ENCODE data around the gene GMFB. TPM values are rescaled to one million over a fixed set of nuclear protein-coding genes. Genes with fewer than 3 reads are reported as not detected.
"Not testable (repeated sequence)": the region's sequence is repeated elsewhere in the genome, so short reads cannot be mapped to it uniquely, and the experiment has no call there.

GMFB gene
- total RNA-seq, 3 donors from 2014 or later, result 55.7 to 74.4 (median 57.5) TPM

DNA sequence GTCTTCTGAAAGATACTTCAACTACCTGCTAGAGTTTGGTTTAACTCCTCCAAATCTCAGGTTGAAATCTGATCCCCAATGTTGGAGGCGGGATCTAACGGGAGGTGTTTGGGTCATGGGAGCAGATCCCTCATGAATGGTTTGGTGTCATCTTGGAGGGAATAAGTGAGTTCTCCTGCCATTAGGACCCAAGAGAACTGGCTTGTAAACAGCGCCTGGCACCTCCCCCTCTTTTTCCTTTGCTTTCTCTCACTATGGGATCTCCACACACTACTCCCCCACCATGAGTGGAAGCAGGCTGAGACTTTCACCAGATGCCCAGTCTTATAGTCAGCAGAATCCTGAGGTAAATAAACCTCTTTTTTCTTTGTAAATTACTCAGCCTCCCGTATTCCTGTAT lies 50.1 kb downstream of the GMFB start:
- Histone ChIP-seq H3K4me1 (ENCODE audit: low read depth) (peaks cover 14% of the 10 kb centered on the region), H3K4me3 (no peak overlapping the region), H3K9me3 (no peaks in the 10 kb centered on the region), H3K36me3 (ENCODE audit: low read depth) (no peaks in the 10 kb centered on the region)
- intact Hi-C loops (cut with DNase I, micrococcal nuclease), result no loop called here
- TF ChIP-seq CTCF (IDR thresholded peaks at IDR 0.05), result no peak
- no peak for ATAC-seq
- DNase-seq, result no peak

- ATAC-seq; intact Hi-C loops (cut with DNase I, micrococcal nuclease); DNase-seq; H3K9me3 ChIP-seq; H3K36me3 ChIP-seq (ENCODE audit: low read depth); H3K4me3 ChIP-seq: not testable (repeated sequence)
- H3K4me1 ChIP-seq (ENCODE audit: low read depth), result peaks cover 14% of the 10 kb centered on the region
Observed at GRCh38 chr14:54437954-54438353, 50.8 kb downstream of the GMFB start.

DNA sequence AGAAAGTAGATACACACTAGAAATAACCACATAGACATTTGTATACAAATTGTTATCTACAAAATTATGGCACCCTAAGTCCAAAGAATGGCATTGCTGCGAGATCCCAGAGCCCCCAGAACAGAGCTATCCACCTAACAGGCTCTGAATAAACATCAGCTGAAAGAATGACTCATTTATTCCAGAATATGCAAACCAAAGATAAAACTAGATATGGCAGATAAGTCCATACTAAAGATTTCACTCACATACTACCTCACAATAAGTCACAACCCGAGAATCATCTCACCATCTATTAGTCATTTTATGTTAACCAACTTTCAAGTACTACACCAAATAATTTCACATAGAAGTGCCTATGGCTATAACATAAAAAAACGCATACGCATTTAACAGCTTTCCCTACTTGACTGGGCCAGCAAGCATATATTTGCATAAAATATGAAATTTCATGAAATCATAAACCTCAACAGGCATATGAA lies 53.2 kb downstream of the GMFB start:
- H3K36me3 ChIP-seq (ENCODE audit: low read depth), result no peaks in the 10 kb centered on the region
- H3K4me3 ChIP-seq, result no peak overlapping the region
- peaks cover 6% of the 10 kb centered on the region for H3K4me1 ChIP-seq (ENCODE audit: low read depth)
- ATAC-seq, result no peak
- no peak for DNase-seq
- intact Hi-C loops (cut with DNase I, micrococcal nuclease), result no loop called here
- TF ChIP-seq CTCF (IDR thresholded peaks at IDR 0.05), result no peak
- no peaks in the 10 kb centered on the region for H3K9me3 ChIP-seq

- ATAC-seq (no peak), DNase-seq (no peak)
- Histone ChIP-seq H3K4me1 (ENCODE audit: low read depth) (peaks cover 12% of the 10 kb centered on the region), H3K4me3 (no peak overlapping the region), H3K36me3 (ENCODE audit: low read depth) (no peaks in the 10 kb centered on the region), H3K9me3 (no peaks in the 10 kb centered on the region)
- intact Hi-C loops (cut with DNase I, micrococcal nuclease), result no loop called here
- TF ChIP-seq CTCF (IDR thresholded peaks at IDR 0.05), result no peak
Observed at GRCh38 chr14:54428527-54428926, 60.3 kb downstream of the GMFB start.

GRCh38 chr14:54427871-54428270 lies 60.9 kb downstream of the GMFB start:
- H3K4me1 ChIP-seq (ENCODE audit: low read depth), result peaks cover 12% of the 10 kb centered on the region
- no peak for TF ChIP-seq CTCF (IDR thresholded peaks at IDR 0.05)
- ATAC-seq, result no peak
- intact Hi-C loops (cut with DNase I, micrococcal nuclease), result no loop called here
- no peaks in the 10 kb centered on the region for H3K36me3 ChIP-seq (ENCODE audit: low read depth)
- H3K9me3 ChIP-seq, result no peaks in the 10 kb centered on the region
- DNase-seq, result no peak
- H3K4me3 ChIP-seq, result no peak overlapping the region

- Histone ChIP-seq H3K9me3 (no peaks in the 10 kb centered on the region), H3K4me3 (no peak overlapping the region), H3K36me3 (ENCODE audit: low read depth) (no peaks in the 10 kb centered on the region), H3K4me1 (ENCODE audit: low read depth) (peaks cover 12% of the 10 kb centered on the region)
- no peak for TF ChIP-seq CTCF (IDR thresholded peaks at IDR 0.05)
- no peak for DNase-seq
- ATAC-seq, result no peak
- intact Hi-C loops (cut with DNase I, micrococcal nuclease), result no loop called here
Observed at GRCh38 chr14:54425537-54426274, 63.1 kb downstream of the GMFB start.
